ENCODE results near the gene DGCR8.

DNA sequence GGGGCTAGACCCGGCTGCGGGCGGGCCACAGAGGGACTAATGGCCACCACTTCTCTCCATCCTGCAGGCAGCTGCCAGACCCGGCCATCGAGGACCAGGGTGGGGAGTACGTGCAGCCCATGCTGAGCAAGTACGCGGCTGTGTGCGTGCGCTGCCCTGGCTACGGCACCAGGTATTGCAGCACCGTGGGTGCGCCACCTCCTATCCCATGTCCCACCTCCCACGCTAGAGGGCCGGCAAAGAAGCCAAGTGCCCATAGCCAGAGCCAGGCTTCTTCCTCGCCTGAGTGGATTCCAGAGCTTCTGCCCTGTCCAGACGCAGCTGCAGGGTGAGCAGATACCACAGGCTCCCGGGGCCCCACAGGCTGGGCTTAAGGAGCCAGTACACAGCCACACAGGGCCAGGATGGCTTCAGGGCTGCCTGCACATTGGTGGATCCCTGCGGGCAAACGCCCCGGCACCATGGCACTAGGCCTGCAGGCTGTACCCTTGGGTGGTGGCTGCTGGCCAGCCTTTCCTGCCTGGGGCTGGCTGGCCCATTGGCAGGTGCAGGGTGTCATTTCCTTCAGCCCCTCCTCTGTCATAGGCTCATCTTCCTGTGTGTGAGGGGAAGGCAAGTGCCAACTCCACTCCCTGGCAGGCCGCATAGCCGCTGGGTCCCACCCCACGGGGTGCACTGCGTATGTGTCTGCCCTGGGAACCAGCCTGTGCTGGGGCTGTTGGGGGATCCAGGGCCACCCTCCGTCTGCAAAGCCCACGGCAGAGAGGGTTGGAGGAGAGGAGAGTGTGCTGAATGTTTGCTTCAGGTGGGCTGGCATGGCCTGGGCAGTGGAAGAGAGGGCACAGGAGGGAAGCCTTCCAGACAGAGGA is 16.5 kb upstream of the DGCR8 start:
- TF ChIP-seq, protein P1, sequence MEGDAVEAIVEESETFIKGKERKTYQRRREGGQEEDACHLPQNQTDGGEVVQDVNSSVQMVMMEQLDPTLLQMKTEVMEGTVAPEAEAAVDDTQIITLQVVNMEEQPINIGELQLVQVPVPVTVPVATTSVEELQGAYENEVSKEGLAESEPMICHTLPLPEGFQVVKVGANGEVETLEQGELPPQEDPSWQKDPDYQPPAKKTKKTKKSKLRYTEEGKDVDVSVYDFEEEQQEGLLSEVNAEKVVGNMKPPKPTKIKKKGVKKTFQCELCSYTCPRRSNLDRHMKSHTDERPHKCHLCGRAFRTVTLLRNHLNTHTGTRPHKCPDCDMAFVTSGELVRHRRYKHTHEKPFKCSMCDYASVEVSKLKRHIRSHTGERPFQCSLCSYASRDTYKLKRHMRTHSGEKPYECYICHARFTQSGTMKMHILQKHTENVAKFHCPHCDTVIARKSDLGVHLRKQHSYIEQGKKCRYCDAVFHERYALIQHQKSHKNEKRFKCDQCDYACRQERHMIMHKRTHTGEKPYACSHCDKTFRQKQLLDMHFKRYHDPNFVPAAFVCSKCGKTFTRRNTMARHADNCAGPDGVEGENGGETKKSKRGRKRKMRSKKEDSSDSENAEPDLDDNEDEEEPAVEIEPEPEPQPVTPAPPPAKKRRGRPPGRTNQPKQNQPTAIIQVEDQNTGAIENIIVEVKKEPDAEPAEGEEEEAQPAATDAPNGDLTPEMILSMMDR (conservative IDR thresholded peaks at IDR 0.05; ENCODE audit: low read depth, low read length) = no peak
- no peak for TF ChIP-seq POLR2A (IDR thresholded peaks at IDR 0.05; ENCODE audit: low read depth, low read length)
- TF ChIP-seq RFX5 (IDR thresholded peaks at IDR 0.05; ENCODE audit: low read depth, low read length) = no peak
- no peak for TF ChIP-seq RAD21 (IDR thresholded peaks at IDR 0.05; ENCODE audit: low read length)
- TF ChIP-seq, protein P2, sequence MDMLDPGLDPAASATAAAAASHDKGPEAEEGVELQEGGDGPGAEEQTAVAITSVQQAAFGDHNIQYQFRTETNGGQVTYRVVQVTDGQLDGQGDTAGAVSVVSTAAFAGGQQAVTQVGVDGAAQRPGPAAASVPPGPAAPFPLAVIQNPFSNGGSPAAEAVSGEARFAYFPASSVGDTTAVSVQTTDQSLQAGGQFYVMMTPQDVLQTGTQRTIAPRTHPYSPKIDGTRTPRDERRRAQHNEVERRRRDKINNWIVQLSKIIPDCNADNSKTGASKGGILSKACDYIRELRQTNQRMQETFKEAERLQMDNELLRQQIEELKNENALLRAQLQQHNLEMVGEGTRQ (IDR thresholded peaks at IDR 0.05; ENCODE audit: low read depth, low read length) = no peak
- TF ChIP-seq MAZ (IDR thresholded peaks at IDR 0.05; ENCODE audit: borderline replicate concordance, low read depth, low read length) = no peak
- TF ChIP-seq RCOR1 (IDR thresholded peaks at IDR 0.05; ENCODE audit: insufficient replicate concordance, low read length) = no peak
- no peak for TF ChIP-seq SMC3 (IDR thresholded peaks at IDR 0.05; ENCODE audit: low read depth, low read length)
- TF ChIP-seq BHLHE40 (IDR thresholded peaks at IDR 0.05; ENCODE audit: low read depth, low read length) = no peak
- TF ChIP-seq MXI1 (IDR thresholded peaks at IDR 0.05; ENCODE audit: borderline replicate concordance, low read depth, low read length) = no peak
